GM18870 (cell line): ENCODE results near the gene MYO16.

Experiments
- ATAC-seq: cut with Tn5 transposase; IDR thresholded peaks from one replicate; pipeline ENCODE4 v1.9.1; 2021; ENCODE audit warnings: moderate library complexity; ENCODE audit not compliant: unreplicated experiment

Gene MYO16

DNA sequence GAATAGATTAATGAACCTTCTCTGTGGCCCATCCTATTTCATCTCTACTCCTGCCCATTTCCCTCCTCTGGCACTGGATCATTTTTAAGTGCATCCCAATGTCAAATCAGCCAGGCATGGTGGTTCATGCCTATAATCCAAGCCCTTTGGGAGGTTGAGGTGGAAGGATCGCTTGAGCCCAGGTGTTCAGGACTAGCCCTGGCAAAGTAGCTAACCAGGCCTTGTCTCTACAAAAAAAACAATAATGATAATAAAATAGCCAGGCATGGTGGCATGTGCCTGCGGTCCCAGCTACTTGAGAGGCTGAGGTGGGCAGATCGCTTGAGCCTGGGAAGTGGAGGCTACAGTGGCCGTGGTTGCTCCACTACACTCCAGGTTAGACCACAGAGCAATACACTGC, 517.0 kb downstream of the MYO16 start:
- ATAC-seq, result no peak

DNA sequence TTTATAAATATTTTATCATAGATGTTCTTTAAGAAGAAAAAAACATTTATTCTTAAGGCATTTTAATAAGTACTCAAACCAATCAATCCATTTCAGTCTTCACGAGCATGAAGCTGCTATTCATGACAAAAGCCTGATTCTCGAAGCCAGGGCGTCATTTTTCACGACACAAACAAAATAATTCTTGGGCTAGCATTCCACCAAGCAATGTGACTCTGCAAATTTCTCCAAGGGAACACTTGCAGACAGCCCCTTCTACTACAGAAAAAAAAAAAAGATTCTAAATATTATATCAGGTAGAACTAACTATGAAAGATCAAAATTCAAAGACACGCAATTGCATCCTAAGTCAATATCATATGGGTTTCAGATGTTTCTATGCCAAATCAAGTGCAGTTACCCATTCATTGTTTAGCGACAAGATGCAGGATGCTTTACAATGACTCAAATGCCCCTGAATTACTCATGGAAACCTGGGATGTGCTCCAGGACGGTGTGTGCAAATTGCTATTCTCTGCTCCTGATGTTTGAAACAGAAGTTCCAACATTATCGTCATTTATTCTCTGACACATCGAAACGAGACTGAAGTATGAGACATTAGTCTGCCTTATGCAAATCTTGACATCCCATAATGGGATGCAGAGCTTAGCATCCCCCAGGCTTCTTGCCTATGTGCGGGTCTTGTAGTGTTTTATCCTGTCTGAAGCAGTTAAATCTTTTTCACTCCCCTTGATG, 517.7 kb downstream of the MYO16 start:
- ATAC-seq, result no peak

DNA sequence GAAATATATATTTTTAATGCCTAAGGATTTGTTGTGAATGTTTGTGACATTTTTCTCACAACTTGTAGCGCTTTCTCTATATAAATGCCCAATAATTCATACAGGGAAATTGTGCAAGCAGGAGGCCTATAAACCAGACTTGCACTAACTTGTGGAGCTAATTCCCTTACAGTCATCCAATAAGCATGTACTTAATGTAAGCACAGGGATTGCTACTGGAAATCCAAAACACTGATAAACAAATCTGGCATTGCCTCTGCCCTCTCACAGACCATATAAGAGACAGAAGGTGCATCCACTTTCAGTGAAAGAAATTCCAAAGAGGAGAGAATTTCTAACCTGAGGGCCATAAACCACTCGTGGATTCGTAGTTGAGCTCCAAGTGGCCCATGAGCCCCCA, 518.8 kb downstream of the MYO16 start:
- no peak for ATAC-seq

DNA sequence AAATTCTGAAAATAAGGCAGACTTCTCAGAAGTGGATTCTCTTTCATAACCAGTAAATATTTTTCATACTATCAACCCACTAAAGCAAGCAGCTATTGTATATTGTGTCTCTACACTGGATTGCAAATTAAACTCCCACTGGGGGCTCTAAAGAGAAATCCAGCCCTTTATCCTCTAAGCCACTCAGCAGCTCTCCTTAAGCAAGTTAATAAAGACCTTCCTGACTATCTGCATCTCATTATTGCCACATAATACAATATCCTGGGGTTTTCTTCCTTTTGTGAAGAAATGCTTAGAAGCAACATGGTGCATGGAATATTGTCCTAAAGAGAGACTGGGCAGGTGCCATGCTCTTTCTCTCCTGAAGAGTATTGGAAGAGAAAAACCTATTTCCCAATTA, 521.3 kb downstream of the MYO16 start:
- no peak for ATAC-seq

- ATAC-seq, result no peak
Observed at GRCh38 chr13:109151255-109151654, 521.8 kb downstream of the MYO16 start.

- ATAC-seq, result no peak
Observed at GRCh38 chr13:109151696-109152095, 522.3 kb downstream of the MYO16 start.

GRCh38 chr13:109152311-109152820, 523.0 kb downstream of the MYO16 start:
- ATAC-seq, result no peak

GRCh38 chr13:109152941-109153340, 523.5 kb downstream of the MYO16 start:
- ATAC-seq, result no peak

GRCh38 chr13:109154146-109154545, 524.7 kb downstream of the MYO16 start:
- no peak for ATAC-seq

- no peak for ATAC-seq
Observed at GRCh38 chr13:109154546-109154945, 525.1 kb downstream of the MYO16 start.

GRCh38 chr13:109154966-109155761, 525.8 kb downstream of the MYO16 start:
- ATAC-seq, result no peak

GRCh38 chr13:109156181-109156935, 526.9 kb downstream of the MYO16 start:
- no peak for ATAC-seq

GRCh38 chr13:109157275-109157674, 527.9 kb downstream of the MYO16 start:
- ATAC-seq, result no peak

DNA sequence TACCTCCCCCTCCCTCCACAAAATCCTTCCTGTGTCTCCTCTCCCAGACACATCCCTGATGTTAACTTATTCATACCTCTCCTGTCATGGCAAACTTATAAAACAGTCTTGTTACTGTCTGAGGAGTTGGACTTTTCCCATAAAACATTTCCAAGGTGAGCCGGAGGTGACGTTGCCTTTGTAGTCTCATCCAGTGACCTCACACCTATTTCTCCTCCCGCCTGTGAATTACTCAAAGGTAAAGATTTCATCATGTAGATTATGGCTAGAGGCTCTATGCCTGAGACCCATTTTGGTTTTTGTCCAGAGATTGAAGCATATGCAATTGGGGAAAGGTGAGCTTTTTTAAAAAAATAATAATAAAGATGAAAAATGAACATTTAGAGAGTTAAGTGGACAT, 529.0 kb downstream of the MYO16 start:
- ATAC-seq, result no peak

GRCh38 chr13:109159650-109160309, 530.4 kb downstream of the MYO16 start:
- no peak for ATAC-seq

DNA sequence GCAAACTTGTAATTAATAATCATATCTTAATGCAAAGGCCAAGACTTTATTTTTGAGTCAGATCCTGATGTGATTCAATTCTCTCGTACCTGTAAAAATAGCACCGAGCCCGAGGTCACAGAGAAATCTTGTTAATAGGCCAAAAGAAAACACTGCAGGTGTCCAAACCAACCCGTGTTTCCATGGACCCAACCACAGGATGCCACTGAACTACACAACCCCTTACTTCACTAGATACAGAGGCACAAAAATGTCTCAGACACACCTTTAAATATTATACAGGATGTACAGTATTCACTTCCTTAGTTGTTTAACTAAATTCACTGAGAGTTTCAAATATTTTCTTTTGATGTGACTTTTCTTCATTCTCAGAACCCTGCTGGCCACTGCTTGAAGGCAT, 530.9 kb downstream of the MYO16 start:
- peak; percentile 35 for ATAC-seq

- peak; percentile 27 for ATAC-seq
Observed at GRCh38 chr13:109160887-109161669, 531.7 kb downstream of the MYO16 start.

DNA sequence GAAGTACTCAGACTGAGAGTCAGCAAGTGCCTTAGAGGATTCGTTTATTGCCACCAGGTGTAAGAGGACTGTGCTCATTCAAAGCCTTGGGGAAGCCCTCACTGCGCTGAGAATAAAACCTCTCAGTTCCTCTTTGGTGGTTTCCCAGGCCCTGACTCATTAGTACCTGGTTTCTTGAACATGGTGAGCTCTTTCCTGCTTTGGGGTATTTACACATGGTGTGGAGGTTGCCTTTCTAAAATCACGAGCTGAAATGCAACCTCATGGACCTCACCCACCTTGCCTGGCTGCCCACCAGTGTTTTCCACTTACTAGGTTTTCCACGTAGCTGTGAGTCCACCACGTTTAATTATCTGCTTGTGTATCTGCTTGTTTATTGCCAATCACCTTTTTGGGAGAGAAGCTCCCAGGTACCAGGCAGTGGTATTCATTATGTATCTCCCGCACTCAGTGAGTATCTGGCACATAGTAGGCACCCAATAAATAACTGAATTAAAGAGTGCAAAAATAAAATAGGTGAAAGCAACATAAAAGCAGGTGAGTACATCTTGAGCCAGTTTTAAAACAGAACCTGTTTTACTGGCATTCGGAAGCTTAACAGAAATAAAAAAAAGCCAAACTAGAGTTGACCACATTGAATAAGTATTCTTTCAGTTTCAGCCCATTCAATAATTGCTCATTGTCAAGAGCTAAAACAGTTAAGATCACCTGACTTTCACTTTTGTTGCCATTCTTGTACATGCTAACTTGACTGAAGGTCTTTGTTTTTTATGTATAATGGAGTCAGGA, 533.0 kb downstream of the MYO16 start:
- peak; percentile 86 for ATAC-seq

DNA sequence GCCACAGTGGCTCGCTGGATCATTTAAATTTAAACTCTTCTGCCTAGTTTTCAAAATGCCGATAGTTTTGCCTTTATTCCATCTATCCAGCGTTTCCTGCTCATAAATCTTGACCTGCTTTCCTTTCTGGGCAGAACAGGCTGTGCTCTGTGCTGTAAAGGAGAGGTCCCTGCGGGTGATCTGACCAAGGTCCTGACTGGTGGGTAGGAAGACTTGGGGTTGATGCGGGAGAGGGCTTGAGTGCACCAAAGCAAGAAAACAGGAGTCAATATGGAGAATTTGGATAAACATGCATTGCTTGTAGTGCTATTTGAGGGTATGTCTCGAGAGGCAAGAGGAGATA, 533.6 kb downstream of the MYO16 start:
- peak; percentile 0 for ATAC-seq
